HEK293T (cell line): Measurements from ENCODE around the gene BANF1.

Source experiments
- CTCF ChIA-PET: fragments of 350-600 bp; formaldehyde crosslinking; extraction: SDS; loops from one replicate; lab custom pipeline; 2021; ENCODE audit warnings: antibody characterized with exemption, inconsistent platforms; lab: Yijun Ruan, JAX
- POLR2A ChIA-PET: fragments of 350-600 bp; formaldehyde crosslinking; extraction: SDS; loops from one replicate; lab custom pipeline; 2020; ENCODE audit warnings: antibody characterized with exemption, inconsistent platforms; lab: Yijun Ruan, JAX
- DNase-seq: peaks from one replicate; pipeline ENCODE4 v3.0.0; 2012; ENCODE audit warnings: mixed read lengths; ENCODE audit errors: extremely low spot score
- ARNT ChIP-seq: fragments of 450-650 bp; IDR thresholded peaks from 2 replicates; pipeline ENCODE4 v1.6.1; 2017; ENCODE audit warnings: mild to moderate bottlenecking
- BHLHE40 ChIP-seq: fragments of 450-650 bp; IDR thresholded peaks from 2 replicates; pipeline ENCODE4 v1.6.1; 2016; ENCODE audit warnings: mild to moderate bottlenecking, moderate library complexity, borderline replicate concordance
- CTBP1 ChIP-seq: fragments of 450-650 bp; IDR thresholded peaks from 2 replicates; pipeline ENCODE4 v1.6.1; 2016; ENCODE audit warnings: borderline replicate concordance
- ELF4 ChIP-seq: fragments of 450-650 bp; IDR thresholded peaks from 2 replicates; pipeline ENCODE4 v1.6.1; 2017; ENCODE audit warnings: antibody characterized with exemption
- FOXA1 ChIP-seq: fragments of 450-650 bp; IDR thresholded peaks from 2 replicates; pipeline ENCODE4 v1.6.1; 2016; ENCODE audit warnings: mild to moderate bottlenecking
- FOXK2 ChIP-seq: fragments of 450-650 bp; IDR thresholded peaks from 2 replicates; pipeline ENCODE4 v1.6.1; 2016; ENCODE audit warnings: mild to moderate bottlenecking
- FOXM1 ChIP-seq: fragments of 450-650 bp; IDR thresholded peaks from 2 replicates; pipeline ENCODE4 v1.6.1; 2017; ENCODE audit warnings: mild to moderate bottlenecking, borderline replicate concordance
- HDGF ChIP-seq: fragments of 450-650 bp; IDR thresholded peaks from 2 replicates; pipeline ENCODE4 v1.6.1; 2017; ENCODE audit warnings: antibody characterized with exemption, borderline replicate concordance
- L3MBTL2 ChIP-seq: fragments of 450-650 bp; conservative IDR thresholded peaks from 2 replicates; pipeline ENCODE4 v1.6.1; 2016; ENCODE audit warnings: mild to moderate bottlenecking
- LEF1 ChIP-seq: fragments of 450-650 bp; IDR thresholded peaks from 2 replicates; pipeline ENCODE4 v1.6.1; 2017; ENCODE audit warnings: mild to moderate bottlenecking, borderline replicate concordance
- NFRKB ChIP-seq: fragments of 450-650 bp; IDR thresholded peaks from 2 replicates; pipeline ENCODE4 v1.6.1; 2016; ENCODE audit warnings: mild to moderate bottlenecking, moderate library complexity
- SP1 ChIP-seq: fragments of 450-650 bp; IDR thresholded peaks from 2 replicates; pipeline ENCODE4 v1.6.1; 2017
- SUZ12 ChIP-seq: fragments of 450-650 bp; IDR thresholded peaks from 2 replicates; pipeline ENCODE4 v1.6.1; 2016; ENCODE audit warnings: mild to moderate bottlenecking
- TARDBP ChIP-seq: fragments of 450-650 bp; IDR thresholded peaks from 2 replicates; pipeline ENCODE4 v1.6.1; 2016
- ZNF384 ChIP-seq: fragments of 450-650 bp; IDR thresholded peaks from 2 replicates; pipeline ENCODE4 v1.6.1; 2016
- TF ChIP-seq, protein P1 (sequence below): fragments of 450-650 bp; IDR thresholded peaks from 2 replicates; pipeline ENCODE4 v1.6.1; 2016

The BANF1 gene, protein sequence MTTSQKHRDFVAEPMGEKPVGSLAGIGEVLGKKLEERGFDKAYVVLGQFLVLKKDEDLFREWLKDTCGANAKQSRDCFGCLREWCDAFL

DNA sequence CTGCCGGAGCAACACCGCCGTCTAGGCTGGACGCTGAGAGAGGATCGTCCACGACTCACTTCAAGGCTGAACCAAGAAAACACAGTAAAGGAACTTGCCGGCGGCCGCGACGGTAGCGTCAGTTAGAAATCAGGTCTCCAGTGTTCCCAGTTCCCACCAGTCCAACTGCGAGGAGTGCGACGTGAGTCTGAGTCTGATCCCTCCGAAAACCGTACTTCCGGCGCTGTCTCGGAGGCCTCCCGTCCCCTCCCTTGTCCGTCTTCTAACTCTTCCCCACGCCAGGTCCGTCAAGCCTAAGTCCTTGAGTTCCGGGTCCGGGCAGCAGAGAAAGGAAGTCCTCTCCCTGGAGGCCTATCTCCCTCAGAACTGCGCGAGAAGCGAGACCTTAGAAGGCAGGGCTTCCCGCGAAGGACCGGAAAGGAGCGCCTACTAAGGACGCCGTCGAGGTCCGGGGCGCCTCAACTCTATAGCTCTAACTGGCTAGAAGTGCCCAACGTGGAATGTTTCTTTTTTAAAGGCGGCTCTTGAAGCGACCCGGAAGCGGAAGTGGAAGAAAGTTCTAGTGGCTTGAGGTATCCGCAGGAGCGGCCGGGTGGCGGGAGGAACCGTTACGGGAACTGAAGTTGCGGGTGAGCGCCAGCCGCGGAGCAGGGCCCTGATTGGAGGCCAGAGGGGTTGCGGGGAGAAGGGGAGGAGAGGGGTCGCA is at the start of gene BANF1, which contains the start of gene EIF1AD:
TSS of gene BANF1 (plus strand) at position 562 of the 706 bp plus-strand sequence. CDS start 748 bp downstream, outside the sequence.
TSS of gene EIF1AD (minus strand) at position 216 of the 706 bp plus-strand sequence. CDS start 1,768 bp downstream, outside the sequence.
- no peak for TF ChIP-seq HDGF
- TF ChIP-seq ARNT, result 0 out of 2 replicates have a peak, but pooled peaks have one; percentile 43
- TF ChIP-seq FOXK2, result peak; percentile 49; the same call in 1 of the 2 replicates
- TF ChIP-seq FOXA1, result no peak
- TF ChIP-seq BHLHE40, result no peak
- peak; percentile 90 for TF ChIP-seq ELF4
- no peak for TF ChIP-seq ZNF384
- no peak for TF ChIP-seq TARDBP
- no peak for TF ChIP-seq SP1
- TF ChIP-seq, protein P1, sequence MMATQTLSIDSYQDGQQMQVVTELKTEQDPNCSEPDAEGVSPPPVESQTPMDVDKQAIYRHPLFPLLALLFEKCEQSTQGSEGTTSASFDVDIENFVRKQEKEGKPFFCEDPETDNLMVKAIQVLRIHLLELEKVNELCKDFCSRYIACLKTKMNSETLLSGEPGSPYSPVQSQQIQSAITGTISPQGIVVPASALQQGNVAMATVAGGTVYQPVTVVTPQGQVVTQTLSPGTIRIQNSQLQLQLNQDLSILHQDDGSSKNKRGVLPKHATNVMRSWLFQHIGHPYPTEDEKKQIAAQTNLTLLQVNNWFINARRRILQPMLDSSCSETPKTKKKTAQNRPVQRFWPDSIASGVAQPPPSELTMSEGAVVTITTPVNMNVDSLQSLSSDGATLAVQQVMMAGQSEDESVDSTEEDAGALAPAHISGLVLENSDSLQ, result peak; percentile 73
- peak; percentile 94 for TF ChIP-seq CTBP1
- TF ChIP-seq FOXM1, result no peak
- TF ChIP-seq L3MBTL2, result peak; percentile 86
- POLR2A ChIA-PET, result interaction anchor here (0.6 to 1.5 kb wide), 14 partner anchors 11 to 387 kb away, joined by 3 to 9 read pairs (median 4); partner anchors contain the start of genes CCDC85B, FIBP, MUS81 and PCNX3
- CTCF ChIA-PET, result interaction anchor here (1.0 kb wide), 1 partner anchor 142 kb away, joined by 3 read pairs; no protein-coding TSS in a partner anchor
- peak; percentile 88 for DNase-seq

DNA sequence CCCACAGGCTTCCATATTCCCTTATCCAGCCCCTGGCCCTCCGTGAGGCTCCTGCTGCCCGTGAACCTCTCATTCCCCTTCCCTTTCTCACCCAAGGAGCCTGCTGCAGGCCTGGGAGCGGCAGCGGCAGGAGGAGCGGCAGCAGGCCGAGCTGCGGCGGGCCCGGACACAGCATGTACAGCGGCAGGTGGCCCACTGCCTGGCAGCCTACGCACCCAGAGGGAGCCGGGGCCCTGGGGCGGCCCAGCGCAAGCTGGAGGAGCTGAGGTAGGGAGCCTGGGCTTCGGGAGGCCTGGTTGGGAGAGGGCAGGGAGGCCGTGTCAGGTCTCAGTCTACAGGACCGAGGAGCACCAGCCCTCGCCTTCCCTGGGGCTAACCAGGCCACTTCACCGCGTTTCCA is 48.8 kb upstream of the BANF1 start:
- ChIA-PET CTCF (no interaction called here), POLR2A (no interaction called here)
- DNase-seq, result no peak
- no peak for TF ChIP-seq NFRKB
- TF ChIP-seq FOXM1, result no peak
- TF ChIP-seq L3MBTL2, result no peak
- TF ChIP-seq FOXA1, result no peak
- TF ChIP-seq, protein P1, result no peak
- TF ChIP-seq ELF4, result no peak
- no peak for TF ChIP-seq ZNF384
- TF ChIP-seq TARDBP, result no peak
- no peak for TF ChIP-seq SP1
- no peak for TF ChIP-seq FOXK2
- no peak for TF ChIP-seq LEF1
- no peak for TF ChIP-seq CTBP1
- TF ChIP-seq HDGF, result no peak
- TF ChIP-seq BHLHE40, result no peak
- TF ChIP-seq SUZ12, result no peak
- no peak for TF ChIP-seq ARNT

DNA sequence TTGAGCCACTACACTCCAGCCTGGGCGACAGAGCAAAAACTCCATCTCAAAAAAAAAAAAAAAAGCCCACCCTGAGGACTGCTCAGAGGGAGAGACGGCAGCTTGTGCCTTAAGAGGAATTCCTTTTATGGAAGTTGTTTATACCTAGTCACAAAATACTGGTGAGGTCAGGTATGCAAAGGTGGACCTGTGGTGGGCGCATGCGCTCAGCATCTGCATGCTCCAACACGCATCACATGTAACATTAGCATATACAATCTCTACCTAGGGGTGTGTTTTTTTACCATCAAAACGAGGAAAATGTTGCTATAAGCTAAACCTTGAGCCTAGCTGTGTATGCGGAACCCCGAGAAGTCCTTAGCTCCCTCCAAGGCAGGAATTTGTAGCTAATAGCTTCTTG is 47.5 kb upstream of the BANF1 start:
- no peak for DNase-seq
- CTCF ChIA-PET, result interaction anchor here (0.6 kb wide), 2 partner anchors 528 to 1024 kb away, joined by 3 read pairs; no protein-coding TSS in a partner anchor
- TF ChIP-seq, protein P1, result no peak
- no peak for TF ChIP-seq HDGF
- TF ChIP-seq SUZ12, result no peak
- no peak for TF ChIP-seq FOXM1
- TF ChIP-seq BHLHE40, result no peak
- no peak for TF ChIP-seq CTBP1
- no peak for TF ChIP-seq ELF4
- TF ChIP-seq FOXK2, result no peak
- no peak for TF ChIP-seq NFRKB
- TF ChIP-seq ARNT, result no peak
- POLR2A ChIA-PET, result no interaction called here

GRCh38 chr11:65958291-65958690 is 44.0 kb upstream of the BANF1 start:
- POLR2A ChIA-PET, result interaction anchor here (1.5 kb wide), 1 partner anchor 70 kb away, joined by 4 read pairs; the partner anchor contains the start of gene FIBP
- CTCF ChIA-PET, result no interaction called here
- DNase-seq, result no peak
- no peak for TF ChIP-seq ZNF384
- no peak for TF ChIP-seq FOXK2
- TF ChIP-seq, protein P1, result no peak
- TF ChIP-seq FOXA1, result no peak
- no peak for TF ChIP-seq HDGF
- no peak for TF ChIP-seq CTBP1
- TF ChIP-seq TARDBP, result no peak
- no peak for TF ChIP-seq SUZ12
- TF ChIP-seq LEF1, result no peak
- TF ChIP-seq SP1, result no peak
- no peak for TF ChIP-seq L3MBTL2
- TF ChIP-seq ELF4, result no peak
- TF ChIP-seq FOXM1, result no peak
- TF ChIP-seq NFRKB, result no peak

GRCh38 chr11:65958774-65959420 is 43.4 kb upstream of the BANF1 start:
- POLR2A ChIA-PET, result no interaction called here
- no peak for TF ChIP-seq SP1
- TF ChIP-seq, protein P1, result no peak
- no peak for TF ChIP-seq ARNT
- no peak for TF ChIP-seq FOXM1
- no peak for TF ChIP-seq BHLHE40
- no peak for TF ChIP-seq ELF4
- no peak for TF ChIP-seq LEF1
- no peak for TF ChIP-seq L3MBTL2
- no peak for TF ChIP-seq CTBP1
- no peak for TF ChIP-seq NFRKB
- TF ChIP-seq FOXK2, result no peak
- no peak for TF ChIP-seq HDGF
- TF ChIP-seq ZNF384, result no peak
- no peak for TF ChIP-seq SUZ12
- TF ChIP-seq TARDBP, result no peak
- no peak for TF ChIP-seq FOXA1
- CTCF ChIA-PET, result no interaction called here
- DNase-seq, result no peak
